GM12891 (cell line): ENCODE results near the gene GRAMD1B.

Source experiments
- POLR2A ChIP-seq: IDR thresholded peaks from 2 replicates; pipeline ENCODE4 v1.6.1; 2011; ENCODE audit warnings: low read depth, low read length, control low read depth
- POLR2AphosphoS5 ChIP-seq: IDR thresholded peaks from 2 replicates; pipeline ENCODE4 v1.6.1; 2011; ENCODE audit warnings: low read depth, low read length, control low read depth
- SPI1 ChIP-seq: IDR thresholded peaks from 2 replicates; pipeline ENCODE4 v1.6.1; 2011; ENCODE audit warnings: low read depth, low read length, control low read depth

GRCh38 chr11:123622576-123622975 lies 192.5 kb downstream of the GRAMD1B start:
- TF ChIP-seq POLR2A (no peak), POLR2AphosphoS5 (no peak), SPI1 (no peak)
